Neuronal stem cell (in vitro differentiated cells): ENCODE data around the gene SORCS3.

Experiments
- DNase-seq: peaks from one replicate; pipeline ENCODE4 v3.0.0-alpha.2; 2013; ENCODE audit warnings: low spot score
- H2AFZ ChIP-seq: one replicate; pipeline ENCODE4 v1.6.1; 2013; ENCODE audit warnings: mild to moderate bottlenecking, low read length, inconsistent platforms
- H2AK5ac ChIP-seq: 2 replicates; pipeline ENCODE4 v1.6.1; 2013; ENCODE audit warnings: low read depth, mild to moderate bottlenecking, inconsistent platforms, low read length, moderate library complexity, mixed read lengths
- H2BK120ac ChIP-seq: 2 replicates; pipeline ENCODE4 v1.6.1; 2013; ENCODE audit warnings: low read depth, mild to moderate bottlenecking, inconsistent platforms, low read length, moderate library complexity, mixed read lengths
- H2BK12ac ChIP-seq: one replicate; pipeline ENCODE4 v1.6.1; 2013; ENCODE audit warnings: low read length, inconsistent platforms
- H2BK15ac ChIP-seq: 2 replicates; pipeline ENCODE4 v1.6.1; 2013; ENCODE audit warnings: mild to moderate bottlenecking, low read length, inconsistent platforms, mixed read lengths
- H2BK5ac ChIP-seq: one replicate; pipeline ENCODE4 v1.6.1; 2013; ENCODE audit warnings: inconsistent platforms, mild to moderate bottlenecking, low read length, moderate library complexity
- H3K14ac ChIP-seq: one replicate; pipeline ENCODE4 v1.6.1; 2013; ENCODE audit warnings: low read length, inconsistent platforms
- H3K18ac ChIP-seq: 2 replicates; pipeline ENCODE4 v1.6.1; 2013; ENCODE audit warnings: low read length, inconsistent platforms
- H3K23ac ChIP-seq: 2 replicates; pipeline ENCODE4 v1.6.1; 2013; ENCODE audit warnings: low read depth, mild to moderate bottlenecking, mixed read lengths, low read length, inconsistent platforms; ENCODE audit not compliant: poor library complexity
- H3K27ac ChIP-seq: replicated peaks from 3 replicates; pipeline ENCODE4 v1.5.1; 2013; ENCODE audit warnings: low read length, inconsistent platforms
- H3K27me3 ChIP-seq, 3 experiments: 2 replicates each; pipeline ENCODE4 v1.6.1; 2013; ENCODE audit warnings: low read length in 3 of 3, mild to moderate bottlenecking in 2 of 3, inconsistent platforms in 1 of 3, low read depth in 1 of 3, mixed read lengths in 1 of 3, moderate library complexity in 1 of 3; ENCODE audit not compliant: control insufficient read depth in 3 of 3, insufficient read depth in 3 of 3
- H3K36me3 ChIP-seq, 2 donors: replicated peaks in 1 of 2; 2 replicates each; pipeline ENCODE4 v1.6.1; 2013; ENCODE audit warnings: low read length in 2 of 2; ENCODE audit not compliant: control insufficient read depth in 2 of 2, insufficient read depth in 2 of 2
- H3K4ac ChIP-seq: 2 replicates; pipeline ENCODE4 v1.6.1; 2013; ENCODE audit warnings: inconsistent platforms, mild to moderate bottlenecking, low read length, moderate library complexity
- H3K4me1 ChIP-seq, 2 donors: 1 replicate in 1 of 2; 2 replicates in 1 of 2; pipeline ENCODE4 v1.6.1; 2013; ENCODE audit warnings: low read length in 2 of 2, low read depth in 1 of 2; ENCODE audit not compliant: control insufficient read depth in 2 of 2, insufficient read depth in 1 of 2
- H3K4me2 ChIP-seq: one replicate; pipeline ENCODE4 v1.6.1; 2013; ENCODE audit warnings: mild to moderate bottlenecking, low read length, inconsistent platforms; ENCODE audit not compliant: insufficient read depth, poor library complexity, severe bottlenecking
- H3K4me3 ChIP-seq, 2 donors: 2 replicates each; pipeline ENCODE4 v1.5.1; 2013; ENCODE audit warnings: low read length in 2 of 2, mild to moderate bottlenecking in 2 of 2, inconsistent platforms in 1 of 2, moderate library complexity in 1 of 2
- H3K79me1 ChIP-seq: one replicate; pipeline ENCODE4 v1.6.1; 2013; ENCODE audit warnings: low read depth, mild to moderate bottlenecking, inconsistent platforms, low read length, moderate library complexity
- H3K9ac ChIP-seq: one replicate; pipeline ENCODE4 v1.6.1; 2013; ENCODE audit warnings: mild to moderate bottlenecking, low read depth, low read length, inconsistent platforms; ENCODE audit not compliant: poor library complexity
- H3K9me3 ChIP-seq, 2 donors: replicated peaks in 1 of 2; 2 replicates each; pipeline versions ENCODE3 to v1.6.1; 2013; ENCODE audit warnings: low read length in 2 of 2, mild to moderate bottlenecking in 2 of 2, inconsistent platforms in 1 of 2, low read depth in 1 of 2, mixed read lengths in 1 of 2, moderate library complexity in 1 of 2; ENCODE audit not compliant: control insufficient read depth in 2 of 2, insufficient read depth in 1 of 2
- H4K8ac ChIP-seq: one replicate; pipeline ENCODE4 v1.6.1; 2013; ENCODE audit warnings: low read depth, mild to moderate bottlenecking, inconsistent platforms, low read length, moderate library complexity
- H4K91ac ChIP-seq: one replicate; pipeline ENCODE4 v1.6.1; 2013; ENCODE audit warnings: low read length, low read depth, mild to moderate bottlenecking, inconsistent platforms; ENCODE audit not compliant: poor library complexity
- WGBS, 2 donors: extraction: QIAGEN DNeasy Blood & Tissue Kit; methylation state at CpG; one replicate each; pipeline ENCODE4 v1.1.7; 2013; ENCODE audit warnings: missing lambda C conversion rate in 2 of 2, mixed read lengths in 1 of 2; ENCODE audit not compliant: insufficient read length in 2 of 2, insufficient replicate concordance in 1 of 2; ENCODE audit errors: extremely low coverage in 2 of 2; 5-methylcytosine and 5-hydroxymethylcytosine counted together

SORCS3 gene

DNA sequence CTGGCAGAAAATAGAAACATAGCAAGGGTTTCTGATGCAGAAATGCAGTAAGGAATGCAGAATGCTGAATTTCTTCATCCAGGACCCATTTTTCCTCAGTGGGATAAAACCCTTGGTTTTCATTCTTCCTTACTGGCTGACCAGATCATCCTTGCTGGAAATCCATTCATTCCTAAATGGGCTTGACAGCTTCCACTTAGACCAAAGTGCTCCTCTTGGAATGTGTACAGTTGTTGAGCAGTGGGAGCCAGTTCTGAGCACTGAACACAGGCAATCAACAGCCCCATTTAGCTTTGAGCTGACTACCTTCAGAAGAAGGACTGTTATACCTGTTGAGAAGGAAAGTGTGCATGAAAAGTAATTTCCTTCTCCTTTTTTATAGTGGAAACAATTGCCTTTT lies 232.1 kb downstream of the SORCS3 start:
- no peaks in the 10 kb centered on the region for H3K27me3 ChIP-seq
- no peaks in the 10 kb centered on the region for H3K9me3 ChIP-seq
- H3K18ac ChIP-seq: no peak overlapping the region
- H3K27ac ChIP-seq: no peak overlapping the region
- H3K23ac ChIP-seq: no peak overlapping the region
- no peak overlapping the region for H4K91ac ChIP-seq
- no peak overlapping the region for H2AK5ac ChIP-seq
- H3K4ac ChIP-seq: no peak overlapping the region
- H3K9ac ChIP-seq: no peak overlapping the region
- no peak overlapping the region for H3K4me2 ChIP-seq
- peaks cover 0 to 2% of the 10 kb centered on the region in 2 donors for H3K4me1 ChIP-seq
- H2AFZ ChIP-seq: no peak overlapping the region
- H2BK5ac ChIP-seq: no peak overlapping the region
- no peak overlapping the region for H4K8ac ChIP-seq
- DNase-seq: no peak
- H3K79me1 ChIP-seq: no peaks in the 10 kb centered on the region
- no peak overlapping the region for H2BK120ac ChIP-seq
- H3K4me3 ChIP-seq: no peak overlapping the region
- no peaks in the 10 kb centered on the region for H3K36me3 ChIP-seq
- no peak overlapping the region for H2BK12ac ChIP-seq
- H2BK15ac ChIP-seq: no peak overlapping the region
- no peak overlapping the region for H3K14ac ChIP-seq

DNA sequence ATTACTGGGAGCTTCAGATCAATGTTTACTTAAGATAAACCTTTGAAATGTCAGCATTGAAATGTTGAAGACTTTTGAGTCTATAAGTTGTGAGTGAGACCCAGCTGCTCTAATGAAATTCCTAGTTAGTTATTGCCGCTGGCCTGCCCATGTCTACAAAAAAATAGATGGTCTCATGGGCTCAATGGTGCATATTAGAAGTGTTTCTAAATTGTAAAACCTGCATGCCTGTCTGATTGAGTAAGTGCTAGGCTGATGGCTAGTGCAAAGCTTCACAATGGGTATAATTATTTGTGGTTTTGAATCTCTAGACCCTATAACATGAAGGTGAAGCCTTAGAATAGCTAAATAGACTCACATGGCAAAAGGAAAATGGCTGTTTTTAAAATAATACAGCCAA lies 234.5 kb downstream of the SORCS3 start:
- no peaks in the 10 kb centered on the region for H3K9me3 ChIP-seq
- H4K8ac ChIP-seq: no peak overlapping the region
- no peak overlapping the region for H3K4me3 ChIP-seq
- H3K9ac ChIP-seq: no peak overlapping the region
- H3K23ac ChIP-seq: no peak overlapping the region
- no peak overlapping the region for H4K91ac ChIP-seq
- peaks cover 0 to 8% of the 10 kb centered on the region in 2 donors for H3K4me1 ChIP-seq
- no peak overlapping the region for H3K18ac ChIP-seq
- no peak for DNase-seq
- no peak overlapping the region for H2AFZ ChIP-seq
- no peak overlapping the region for H2AK5ac ChIP-seq
- no peak overlapping the region for H2BK12ac ChIP-seq
- H3K4me2 ChIP-seq: no peak overlapping the region
- no peaks in the 10 kb centered on the region for H3K36me3 ChIP-seq
- H2BK15ac ChIP-seq: no peak overlapping the region
- no peak overlapping the region for H2BK5ac ChIP-seq
- no peaks in the 10 kb centered on the region for H3K79me1 ChIP-seq
- no peak overlapping the region for H2BK120ac ChIP-seq
- no peaks in the 10 kb centered on the region for H3K27me3 ChIP-seq
- H3K14ac ChIP-seq: no peak overlapping the region
- no peak overlapping the region for H3K4ac ChIP-seq
- WGBS, 2 donors: no CpG with 5 or more reads among the region's 1 CpG
- no peak overlapping the region for H3K27ac ChIP-seq

DNA sequence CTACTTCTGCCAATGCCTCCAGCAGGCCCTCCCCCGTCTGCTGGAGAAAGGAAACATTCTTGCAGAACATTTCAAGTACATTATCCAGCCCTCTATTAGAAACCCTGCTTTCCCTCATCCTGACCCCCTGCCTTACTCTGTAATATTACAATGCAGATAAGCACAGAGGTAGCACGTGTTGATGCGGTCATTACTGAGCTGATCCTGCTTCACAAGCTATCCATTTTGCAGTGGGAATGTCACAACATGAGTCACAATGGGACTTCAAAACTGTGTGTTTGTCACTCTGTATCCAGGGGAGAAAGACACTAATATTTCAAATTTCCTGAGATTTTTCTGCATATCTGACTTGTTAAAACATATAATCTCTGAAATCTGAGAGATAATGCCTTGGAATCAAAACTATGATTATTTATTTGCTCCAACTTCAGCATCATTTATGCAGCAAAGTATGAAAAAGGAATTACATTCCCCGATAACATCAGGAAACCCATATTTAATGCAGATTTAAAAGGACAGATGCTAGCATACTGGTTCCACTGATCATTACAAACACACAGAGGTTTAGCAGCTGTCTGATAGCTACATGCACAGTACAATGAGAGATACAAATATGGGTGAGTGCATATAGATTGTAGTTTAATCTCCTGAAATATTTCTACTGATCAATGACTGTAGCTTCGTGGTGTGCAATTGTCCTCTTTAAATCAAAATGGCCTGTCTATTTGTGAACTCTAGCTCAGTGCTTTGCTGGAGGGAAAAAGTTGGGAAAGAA lies 239.7 kb downstream of the SORCS3 start:
- H4K91ac ChIP-seq: no peak overlapping the region
- H2BK120ac ChIP-seq: no peak overlapping the region
- H3K4me3 ChIP-seq: no peak overlapping the region
- no peaks in the 10 kb centered on the region for H3K79me1 ChIP-seq
- WGBS, 2 donors: no CpG with 5 or more reads among the region's 5 CpGs
- H3K36me3 ChIP-seq: no peaks in the 10 kb centered on the region
- H3K23ac ChIP-seq: no peak overlapping the region
- no peak overlapping the region for H4K8ac ChIP-seq
- H3K9me3 ChIP-seq: no peaks in the 10 kb centered on the region
- H2BK5ac ChIP-seq: no peak overlapping the region
- no peaks in the 10 kb centered on the region for H3K27me3 ChIP-seq
- no peak overlapping the region for H3K14ac ChIP-seq
- H3K18ac ChIP-seq: no peak overlapping the region
- no peak overlapping the region for H2BK12ac ChIP-seq
- H3K4ac ChIP-seq: no peak overlapping the region
- no peak overlapping the region for H3K9ac ChIP-seq
- no peak for DNase-seq
- no peak overlapping the region for H2AFZ ChIP-seq
- no peak overlapping the region for H2AK5ac ChIP-seq
- H2BK15ac ChIP-seq: no peak overlapping the region
- H3K27ac ChIP-seq: no peak overlapping the region
- peaks cover 0 to 7% of the 10 kb centered on the region in 2 donors for H3K4me1 ChIP-seq
- no peak overlapping the region for H3K4me2 ChIP-seq

DNA sequence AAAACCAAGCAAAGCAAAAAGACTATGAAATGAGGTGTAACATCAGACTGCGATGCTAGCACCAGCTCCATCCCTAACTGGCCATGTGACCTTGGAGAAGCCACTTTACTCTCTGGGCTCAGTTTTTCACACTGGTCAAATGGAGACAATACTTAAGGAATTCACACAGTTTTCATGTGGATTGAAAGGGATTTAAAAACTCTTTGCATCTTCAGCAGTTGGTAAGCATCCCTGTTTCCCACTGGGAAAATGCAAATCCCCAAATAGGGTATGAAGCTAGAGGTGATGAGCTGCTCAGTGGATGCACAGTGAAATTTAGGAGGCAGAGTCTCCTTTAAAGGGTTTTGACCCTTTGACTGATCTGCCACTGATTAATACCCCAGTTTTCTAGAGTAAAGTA lies 240.7 kb downstream of the SORCS3 start:
- no peak overlapping the region for H3K18ac ChIP-seq
- no peaks in the 10 kb centered on the region for H3K9me3 ChIP-seq
- H3K4ac ChIP-seq: no peak overlapping the region
- no peak overlapping the region for H2AK5ac ChIP-seq
- no peak overlapping the region for H3K14ac ChIP-seq
- H4K8ac ChIP-seq: no peak overlapping the region
- no peak overlapping the region for H2BK5ac ChIP-seq
- no peaks in the 10 kb centered on the region for H3K79me1 ChIP-seq
- no peak overlapping the region for H4K91ac ChIP-seq
- H2BK15ac ChIP-seq: no peak overlapping the region
- no peak overlapping the region for H3K4me3 ChIP-seq
- H3K27ac ChIP-seq: no peak overlapping the region
- H2AFZ ChIP-seq: no peak overlapping the region
- H2BK120ac ChIP-seq: no peak overlapping the region
- H3K4me2 ChIP-seq: no peak overlapping the region
- no peaks in the 10 kb centered on the region for H3K27me3 ChIP-seq
- WGBS, 2 donors: no CpG with 5 or more reads among the region's 1 CpG
- H3K23ac ChIP-seq: no peak overlapping the region
- no peaks in the 10 kb centered on the region for H3K36me3 ChIP-seq
- no peak overlapping the region for H2BK12ac ChIP-seq
- H3K9ac ChIP-seq: no peak overlapping the region
- H3K4me1 ChIP-seq: peaks cover 0 to 7% of the 10 kb centered on the region in 2 donors
- no peak for DNase-seq
